Measurements from ENCODE around the gene ADAMTS16. TPM values are rescaled to one million over a fixed set of nuclear protein-coding genes. Genes with fewer than 3 reads are reported as not detected.

The ADAMTS16 gene
- polyA plus RNA-seq, 3 donors = not detected

DNA sequence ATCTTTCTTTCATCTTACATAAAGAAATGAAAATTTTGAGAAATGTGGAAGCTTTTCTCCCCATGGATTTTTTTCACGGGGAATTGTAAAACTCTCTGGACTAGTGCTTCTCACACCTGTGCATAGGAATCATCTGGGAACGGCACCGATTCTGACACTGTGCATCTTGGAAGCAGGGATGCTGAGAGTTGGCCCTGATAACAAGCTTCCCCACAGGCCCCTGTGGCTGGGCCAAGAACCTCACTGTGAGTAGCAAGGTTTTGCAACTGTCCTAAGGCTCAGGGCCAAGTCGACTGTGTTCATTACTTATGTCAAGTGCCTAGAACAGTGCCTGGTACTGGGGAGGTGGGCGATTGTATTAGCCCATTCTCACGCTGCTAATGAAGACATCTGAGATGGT, 174.5 kb downstream of the ADAMTS16 start:
- no peak overlapping the region for H3K4me3 ChIP-seq (replicated peaks in 1 of 3; ENCODE audit: low read depth in 2 of 3, low read length in 3 of 3)
- no peaks in the 10 kb centered on the region for H4K20me1 ChIP-seq (ENCODE audit: insufficient read depth, low read length)
- H3K27ac ChIP-seq (ENCODE audit: low read depth in 1 of 2, low read length in 2 of 2) = no peak overlapping the region
- H3K79me2 ChIP-seq (ENCODE audit: insufficient read depth, low read length) = no peaks in the 10 kb centered on the region
- no peaks in the 10 kb centered on the region for H3K27me3 ChIP-seq (ENCODE audit: control insufficient read depth in 2 of 2, insufficient read depth in 2 of 2, low read length in 2 of 2)
- intact Hi-C loops (cut with micrococcal nuclease) = no loop called here
- Mint-ChIP-seq H3K36me3 (no peaks in the 10 kb centered on the region), H3K9me3 (peaks cover 8 to 38% (median 20%) of the 10 kb centered on the region in 7 donors), H3K4me3 (no peak overlapping the region), H3K27me3 (ENCODE audit: low read depth in 3 of 3) (peaks cover 0 to 1% (median 0%) of the 10 kb centered on the region in 3 donors), H3K4me1 (no peaks in the 10 kb centered on the region), H3K27ac (no peak overlapping the region)
- H3K36me3 ChIP-seq (replicated peaks in 1 of 2; ENCODE audit: control insufficient read depth in 1 of 2, insufficient read depth in 2 of 2, low read length in 2 of 2) = no peaks in the 10 kb centered on the region
- H3K9me3 ChIP-seq (replicated peaks in 1 of 2; ENCODE audit: control insufficient read depth in 1 of 2, insufficient read depth in 1 of 2, low read length in 2 of 2) = peaks cover 3 to 36% of the 10 kb centered on the region in 2 donors
- no peak overlapping the region for H2AFZ ChIP-seq (ENCODE audit: insufficient read depth, low read depth, low read length, poor library complexity, severe bottlenecking)
- TF ChIP-seq, protein P1, sequence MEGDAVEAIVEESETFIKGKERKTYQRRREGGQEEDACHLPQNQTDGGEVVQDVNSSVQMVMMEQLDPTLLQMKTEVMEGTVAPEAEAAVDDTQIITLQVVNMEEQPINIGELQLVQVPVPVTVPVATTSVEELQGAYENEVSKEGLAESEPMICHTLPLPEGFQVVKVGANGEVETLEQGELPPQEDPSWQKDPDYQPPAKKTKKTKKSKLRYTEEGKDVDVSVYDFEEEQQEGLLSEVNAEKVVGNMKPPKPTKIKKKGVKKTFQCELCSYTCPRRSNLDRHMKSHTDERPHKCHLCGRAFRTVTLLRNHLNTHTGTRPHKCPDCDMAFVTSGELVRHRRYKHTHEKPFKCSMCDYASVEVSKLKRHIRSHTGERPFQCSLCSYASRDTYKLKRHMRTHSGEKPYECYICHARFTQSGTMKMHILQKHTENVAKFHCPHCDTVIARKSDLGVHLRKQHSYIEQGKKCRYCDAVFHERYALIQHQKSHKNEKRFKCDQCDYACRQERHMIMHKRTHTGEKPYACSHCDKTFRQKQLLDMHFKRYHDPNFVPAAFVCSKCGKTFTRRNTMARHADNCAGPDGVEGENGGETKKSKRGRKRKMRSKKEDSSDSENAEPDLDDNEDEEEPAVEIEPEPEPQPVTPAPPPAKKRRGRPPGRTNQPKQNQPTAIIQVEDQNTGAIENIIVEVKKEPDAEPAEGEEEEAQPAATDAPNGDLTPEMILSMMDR (IDR thresholded peaks at IDR 0.05) = no peak
- H3K9ac ChIP-seq (ENCODE audit: insufficient read depth, low read length, poor library complexity, severe bottlenecking) = no peak overlapping the region
- H3K4me2 ChIP-seq (replicated peaks; ENCODE audit: extremely low read depth, low read length, poor library complexity, severe bottlenecking) = no peak overlapping the region
- no peaks in the 10 kb centered on the region for H3K4me1 ChIP-seq (ENCODE audit: control insufficient read depth in 1 of 2, insufficient read depth in 2 of 2, low read length in 2 of 2)
- 87% methylated on average over 5 of the region's 6 CpGs for WGBS (ENCODE audit: insufficient coverage)
- no peak for DNase-seq

DNA sequence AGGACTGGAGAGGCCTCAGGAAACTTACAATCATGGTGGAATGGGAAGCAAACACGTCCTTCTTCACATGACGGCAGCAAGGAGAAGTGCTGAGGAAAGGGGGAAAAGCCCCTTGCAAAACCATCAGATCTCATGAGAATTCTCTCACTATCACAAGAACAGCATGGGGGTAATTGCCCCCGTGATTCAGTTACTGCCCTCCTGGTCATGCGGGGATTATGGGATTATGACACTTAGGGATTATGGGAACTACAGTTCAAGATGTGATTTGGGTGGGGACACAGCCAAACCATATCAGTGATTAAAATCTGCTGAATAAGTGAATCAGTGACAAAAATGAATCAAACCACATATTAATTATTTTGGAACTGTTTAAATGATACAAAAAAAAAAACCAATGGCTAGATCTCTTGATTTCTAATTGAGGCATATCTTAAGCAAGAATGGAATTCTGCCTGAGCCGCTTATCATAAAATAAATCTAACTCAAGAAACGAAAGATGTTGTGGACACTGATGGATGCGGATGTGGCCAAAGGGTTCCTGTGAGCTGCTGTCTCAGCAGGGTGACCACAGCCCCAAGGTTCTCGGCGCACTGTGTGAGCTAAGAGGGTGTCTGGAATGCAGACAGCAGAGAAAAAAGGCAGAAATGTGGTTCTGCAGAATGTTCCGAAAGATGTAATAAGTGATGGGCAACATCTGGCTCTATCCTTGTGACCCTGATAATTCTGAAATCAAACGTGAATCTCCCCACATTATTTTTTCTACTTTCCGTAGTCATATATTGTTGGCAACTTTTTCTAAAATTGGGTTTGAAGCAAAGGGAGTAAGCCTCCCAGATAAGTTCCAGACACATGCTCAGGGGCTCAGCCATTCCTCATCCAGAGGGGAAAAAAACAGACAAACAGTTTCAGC, 175.2 kb downstream of the ADAMTS16 start:
- Histone ChIP-seq H2AFZ (ENCODE audit: insufficient read depth, low read depth, low read length, poor library complexity, severe bottlenecking) (no peak overlapping the region), H3K27ac (ENCODE audit: low read depth in 1 of 2, low read length in 2 of 2) (no peak overlapping the region), H3K27me3 (ENCODE audit: control insufficient read depth in 2 of 2, insufficient read depth in 2 of 2, low read length in 2 of 2) (no peaks in the 10 kb centered on the region), H3K4me2 (replicated peaks; ENCODE audit: extremely low read depth, low read length, poor library complexity, severe bottlenecking) (no peak overlapping the region), H3K4me1 (ENCODE audit: control insufficient read depth in 1 of 2, insufficient read depth in 2 of 2, low read length in 2 of 2) (no peaks in the 10 kb centered on the region), H4K20me1 (ENCODE audit: insufficient read depth, low read length) (no peaks in the 10 kb centered on the region), H3K9ac (ENCODE audit: insufficient read depth, low read length, poor library complexity, severe bottlenecking) (no peak overlapping the region), H3K79me2 (ENCODE audit: insufficient read depth, low read length) (no peaks in the 10 kb centered on the region), H3K36me3 (replicated peaks in 1 of 2; ENCODE audit: control insufficient read depth in 1 of 2, insufficient read depth in 2 of 2, low read length in 2 of 2) (no peaks in the 10 kb centered on the region), H3K4me3 (replicated peaks in 1 of 3; ENCODE audit: low read depth in 2 of 3, low read length in 3 of 3) (no peak overlapping the region), H3K9me3 (replicated peaks in 1 of 2; ENCODE audit: control insufficient read depth in 1 of 2, insufficient read depth in 1 of 2, low read length in 2 of 2) (peaks cover 3 to 32% of the 10 kb centered on the region in 2 donors)
- intact Hi-C loops (cut with micrococcal nuclease) = no loop called here
- TF ChIP-seq, protein P1 (IDR thresholded peaks at IDR 0.05) = no peak
- no CpG with 5 or more reads among the region's 12 CpGs for WGBS (ENCODE audit: insufficient coverage)
- no peaks in the 10 kb centered on the region for H3K4me1 Mint-ChIP-seq
- H3K27me3 Mint-ChIP-seq (ENCODE audit: low read depth in 3 of 3) = peaks cover 0 to 1% (median 0%) of the 10 kb centered on the region in 3 donors
- DNase-seq = no peak
- no peak overlapping the region for H3K4me3 Mint-ChIP-seq
- no peak overlapping the region for H3K27ac Mint-ChIP-seq
- peaks cover 10 to 34% (median 19%) of the 10 kb centered on the region in 7 donors for H3K9me3 Mint-ChIP-seq
- H3K36me3 Mint-ChIP-seq = no peaks in the 10 kb centered on the region
